HG03558 (cell line): ENCODE data around the gene C1orf141.
"Not testable (repeated sequence)": the region's sequence is repeated elsewhere in the genome, so short reads cannot be mapped to it uniquely, and the experiment has no call there.

Experiments
- ATAC-seq: cut with Tn5 transposase; IDR thresholded peaks from one replicate; pipeline ENCODE4 v1.9.1; 2021; ENCODE audit warnings: moderate number of reproducible peaks; ENCODE audit not compliant: unreplicated experiment; ENCODE audit errors: extremely low read depth

C1orf141 gene

GRCh38 chr1:67097305-67097704 is 37.5 kb downstream of the C1orf141 start:
- ATAC-seq = no peak

GRCh38 chr1:67094191-67094590 is 40.6 kb downstream of the C1orf141 start:
- no peak for ATAC-seq

GRCh38 chr1:67089685-67090208 is 45.0 kb downstream of the C1orf141 start:
- no peak for ATAC-seq

- ATAC-seq = no peak
Measured at GRCh38 chr1:67088440-67088839, 46.3 kb downstream of the C1orf141 start.

- no peak for ATAC-seq
Measured at GRCh38 chr1:67085326-67085725, 49.4 kb downstream of the C1orf141 start.

- no peak for ATAC-seq
Measured at GRCh38 chr1:67084765-67085318, 49.9 kb downstream of the C1orf141 start.

GRCh38 chr1:67078291-67078690 is 56.5 kb downstream of the C1orf141 start:
- ATAC-seq = no peak

GRCh38 chr1:67077593-67077992 is 57.2 kb downstream of the C1orf141 start:
- no peak for ATAC-seq

GRCh38 chr1:67072749-67073148 is 62.0 kb downstream of the C1orf141 start:
- no peak for ATAC-seq

- not testable (repeated sequence) for ATAC-seq
Measured at GRCh38 chr1:67067655-67068054, 67.1 kb downstream of the C1orf141 start.

GRCh38 chr1:67062412-67062811 is 72.4 kb downstream of the C1orf141 start:
- ATAC-seq = no peak

GRCh38 chr1:67061266-67061665 is 73.5 kb downstream of the C1orf141 start:
- ATAC-seq = no peak

GRCh38 chr1:67060811-67061218 is 74.0 kb downstream of the C1orf141 start:
- no peak for ATAC-seq

GRCh38 chr1:67059346-67059745 is 75.4 kb downstream of the C1orf141 start:
- no peak for ATAC-seq

- ATAC-seq = no peak
Measured at GRCh38 chr1:67058761-67059160, 76.0 kb downstream of the C1orf141 start.

GRCh38 chr1:67058242-67058641 is 76.5 kb downstream of the C1orf141 start:
- no peak for ATAC-seq

GRCh38 chr1:67053785-67054772 is 80.7 kb downstream of the C1orf141 start, which contains the start of gene SLC35D1:
Gene SLC35D1, minus strand, starts transcription at chr1:67054148. Its CDS starts 135 bp downstream, at chr1:67054013.
- peak; percentile 50 for ATAC-seq

GRCh38 chr1:67053535-67053784 is 81.3 kb downstream of the C1orf141 start:
- ATAC-seq = peak; percentile 16

- peak; percentile 9 for ATAC-seq
Measured at GRCh38 chr1:67052741-67053534, 81.8 kb downstream of the C1orf141 start.

- ATAC-seq = no peak
Measured at GRCh38 chr1:67051196-67051595, 83.6 kb downstream of the C1orf141 start.
